Peyer's patch (tissue), 4 donors: ENCODE measurements around the gene TCF12. TPM values are rescaled to one million over a fixed set of nuclear protein-coding genes. Genes with fewer than 3 reads are reported as not detected.

ENCODE experiments used
- DNase-seq, 3 donors: peaks; one replicate each; pipeline ENCODE4 v3.0.0-alpha.2; 2017 to 2019
- H3K27ac ChIP-seq, 4 donors: fragments of 200-600 bp; sonication (generic); one replicate each; pipeline ENCODE4 v1.5.1; 2016 to 2019
- H3K27me3 ChIP-seq, 2 donors: fragments of 200-600 bp; sonication (generic); one replicate each; pipeline ENCODE4 v1.5.1; 2019
- H3K36me3 ChIP-seq, 3 donors: fragments of 200-600 bp; sonication (generic); one replicate each; pipeline ENCODE4 v1.5.1; 2016 to 2019
- H3K4me1 ChIP-seq, 4 donors: fragments of 200-600 bp; sonication (generic); one replicate each; pipeline ENCODE4 v1.5.1; 2016 to 2019
- H3K4me3 ChIP-seq, 4 donors: fragments of 200-600 bp; sonication (generic); 1 replicate in 3 of 4; 2 replicates in 1 of 4; pipeline ENCODE4 v1.5.1; 2016 to 2019; ENCODE audit warnings: mild to moderate bottlenecking in 1 of 4
- H3K9me3 ChIP-seq, 4 donors: fragments of 200-600 bp; sonication (generic); one replicate each; pipeline ENCODE4 v1.5.1; 2016 to 2019; ENCODE audit warnings: mild to moderate bottlenecking in 1 of 4
- CTCF ChIP-seq, 6 experiments: fragments of 450-650 bp in 4 of 6; fragments of 200-600 bp in 2 of 6; sonication (generic) in 1 of 6; IDR thresholded peaks; one replicate each; pipeline ENCODE4 v1.5.1; 2017 to 2019; ENCODE audit warnings: antibody characterized with exemption in 6 of 6, mild to moderate bottlenecking in 3 of 6, moderate library complexity in 1 of 6
- POLR2A ChIP-seq, 2 donors: fragments of 450-650 bp; IDR thresholded peaks; one replicate each; pipeline ENCODE4 v1.5.1; 2017; ENCODE audit warnings: antibody characterized with exemption in 2 of 2, mild to moderate bottlenecking in 2 of 2, moderate library complexity in 2 of 2
- total RNA-seq, 4 donors: library from RNA; depleted of rRNA; stranded (reverse); fragments of >200 nt; gene quantifications; one replicate each; pipeline ENCODE4 v1.1.0, GENCODE V29; 2016

Gene TCF12
- total RNA-seq, 4 donors from 2014 or later: 98.4 to 815 (median 215) TPM

- no peak for DNase-seq
- Histone ChIP-seq H3K4me3 (no peak overlapping the region), H3K4me1 (peaks cover 0 to 15% (median 2%) of the 10 kb centered on the region in 4 donors), H3K9me3 (no peaks in the 10 kb centered on the region), H3K36me3 (no peaks in the 10 kb centered on the region), H3K27ac (no peak overlapping the region), H3K27me3 (no peaks in the 10 kb centered on the region)
- no peak for TF ChIP-seq CTCF (IDR thresholded peaks at IDR 0.05)
- no peak for TF ChIP-seq POLR2A (IDR thresholded peaks at IDR 0.05)
These were observed 28.4 kb upstream of the TCF12 start for GRCh38 chr15:56890038-56890437.

- Histone ChIP-seq H3K4me1 (peaks cover 0 to 11% (median 2%) of the 10 kb centered on the region in 4 donors), H3K9me3 (no peaks in the 10 kb centered on the region), H3K36me3 (no peaks in the 10 kb centered on the region), H3K4me3 (no peak overlapping the region), H3K27me3 (no peaks in the 10 kb centered on the region), H3K27ac (no peak overlapping the region)
- DNase-seq: no peak
- TF ChIP-seq CTCF (IDR thresholded peaks at IDR 0.05) (no peak), POLR2A (IDR thresholded peaks at IDR 0.05) (no peak)
These were observed 26.5 kb upstream of the TCF12 start for GRCh38 chr15:56891852-56892440.

GRCh38 chr15:56892659-56893363 lies 25.6 kb upstream of the TCF12 start:
- H3K27me3 ChIP-seq: no peaks in the 10 kb centered on the region
- H3K4me3 ChIP-seq: no peak overlapping the region
- no peaks in the 10 kb centered on the region for H3K9me3 ChIP-seq

GRCh38 chr15:56893364-56893678 lies 25.1 kb upstream of the TCF12 start:
- H3K9me3 ChIP-seq: no peaks in the 10 kb centered on the region
- H3K27me3 ChIP-seq: no peaks in the 10 kb centered on the region
- no peak overlapping the region for H3K27ac ChIP-seq
- H3K4me1 ChIP-seq: peaks cover 0 to 4% (median 0%) of the 10 kb centered on the region in 4 donors
- TF ChIP-seq POLR2A (IDR thresholded peaks at IDR 0.05) (no peak), CTCF (IDR thresholded peaks at IDR 0.05) (no peak)
- no peak overlapping the region for H3K4me3 ChIP-seq
- no peaks in the 10 kb centered on the region for H3K36me3 ChIP-seq
- no peak for DNase-seq

More at GRCh38 chr15:56892659-56893363, 25.6 kb upstream of the TCF12 start:
- no peak for DNase-seq
- H3K27ac ChIP-seq: no peak overlapping the region
- no peaks in the 10 kb centered on the region for H3K36me3 ChIP-seq
- H3K4me1 ChIP-seq: peaks cover 0 to 9% (median 2%) of the 10 kb centered on the region in 4 donors
- TF ChIP-seq POLR2A (IDR thresholded peaks at IDR 0.05) (no peak), CTCF (IDR thresholded peaks at IDR 0.05) (no peak)

- TF ChIP-seq CTCF (IDR thresholded peaks at IDR 0.05) (no peak), POLR2A (IDR thresholded peaks at IDR 0.05) (no peak)
- no peaks in the 10 kb centered on the region for H3K27me3 ChIP-seq
- no peaks in the 10 kb centered on the region for H3K4me1 ChIP-seq
- H3K36me3 ChIP-seq: no peaks in the 10 kb centered on the region
- H3K27ac ChIP-seq: no peak overlapping the region
- DNase-seq: no peak
- no peak overlapping the region for H3K4me3 ChIP-seq
- H3K9me3 ChIP-seq: no peaks in the 10 kb centered on the region
These were observed 23.8 kb upstream of the TCF12 start for GRCh38 chr15:56894601-56895000.
